ENCODE measurements around the gene ANXA6.
A peak's percentile ranks its signal among the peaks of the same experiment; 100 is the strongest.

The ANXA6 gene

GRCh38 chr5:151130922-151131891 lies 26.4 kb downstream of the ANXA6 start:
- no peak for DNase-seq (ENCODE audit: low read depth in 1 of 2, low spot score in 1 of 2)

DNA sequence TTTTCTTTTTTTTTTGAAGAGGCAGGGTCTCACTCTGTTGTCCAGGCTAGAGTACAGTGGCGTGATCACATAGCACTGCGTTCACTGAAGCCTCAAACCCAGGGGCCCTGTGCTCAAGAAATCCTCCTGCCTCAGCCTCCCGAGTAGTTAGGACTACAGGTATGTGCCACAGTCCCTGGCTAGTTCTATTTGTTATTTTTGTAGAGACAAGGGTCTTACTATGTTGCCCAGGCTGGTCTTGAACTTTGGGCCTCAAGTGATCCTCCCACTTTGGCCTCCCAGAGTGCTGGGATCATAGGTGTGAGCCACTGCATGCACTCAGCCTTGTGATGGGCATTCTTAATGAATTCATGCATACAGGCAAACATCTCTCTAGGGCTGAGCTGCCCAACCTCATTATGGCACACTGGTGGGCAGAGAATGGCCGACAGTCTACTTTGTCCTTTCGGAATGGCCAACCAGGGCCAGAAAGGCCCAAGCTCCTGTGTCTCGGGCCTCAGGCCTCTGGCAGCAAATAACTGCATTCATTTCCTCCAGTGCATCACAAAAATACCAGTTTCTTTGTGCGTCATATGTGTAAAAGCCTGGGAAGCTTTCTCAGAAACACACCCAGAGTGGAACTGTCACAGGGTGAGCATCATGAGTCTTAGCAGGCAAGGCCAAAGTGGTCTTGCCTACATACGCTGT lies 27.2 kb downstream of the ANXA6 start:
- no peak for DNase-seq (ENCODE audit: low read depth in 1 of 2, low spot score in 1 of 2)

DNA sequence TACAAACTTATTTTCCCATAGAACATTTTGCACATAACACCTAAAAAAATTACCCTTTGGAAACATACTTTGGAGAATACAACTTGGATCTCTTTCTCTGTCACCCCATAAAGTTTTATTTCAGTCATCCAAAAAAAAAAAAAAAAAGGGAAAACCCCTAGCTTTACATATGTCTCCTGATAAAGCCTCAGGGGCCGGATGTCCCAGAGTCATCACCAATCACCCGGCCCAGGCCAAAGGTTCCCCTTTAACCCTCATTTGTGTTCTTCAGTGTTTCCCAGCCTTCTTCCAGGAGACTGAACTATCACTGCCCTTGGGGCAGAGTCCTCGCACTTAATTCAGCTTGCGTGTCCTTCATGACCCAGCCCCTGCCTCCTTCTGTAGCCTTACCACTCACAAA lies 28.8 kb downstream of the ANXA6 start:
- DNase-seq (ENCODE audit: low read depth in 1 of 2, low spot score in 1 of 2) = no peak

DNA sequence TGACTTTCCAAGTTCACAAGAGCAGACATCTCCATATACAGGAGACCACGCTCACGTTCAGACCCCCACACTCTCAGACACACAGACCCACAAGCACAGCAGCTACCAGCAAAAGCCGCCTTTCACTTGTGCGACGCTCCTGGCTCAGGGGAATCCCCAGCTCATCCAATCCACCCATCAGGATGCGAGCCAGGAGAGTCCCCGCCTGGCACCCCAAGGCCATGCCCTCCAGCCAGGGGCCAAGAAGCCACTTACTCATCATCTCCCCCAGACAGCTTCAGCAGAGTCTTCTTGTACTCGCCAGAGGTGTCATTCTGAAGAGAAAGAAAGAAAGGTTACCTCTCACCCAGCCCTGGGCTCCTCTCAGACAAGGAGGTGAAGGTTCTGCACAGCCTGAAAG lies 29.7 kb downstream of the ANXA6 start:
- DNase-seq (ENCODE audit: low read depth in 1 of 2, low spot score in 1 of 2) = no peak

- peak; percentile 37 to 48 for DNase-seq (ENCODE audit: low read depth in 1 of 2, low spot score in 1 of 2)
Observed at GRCh38 chr5:151126199-151126645, 31.4 kb downstream of the ANXA6 start.

DNA sequence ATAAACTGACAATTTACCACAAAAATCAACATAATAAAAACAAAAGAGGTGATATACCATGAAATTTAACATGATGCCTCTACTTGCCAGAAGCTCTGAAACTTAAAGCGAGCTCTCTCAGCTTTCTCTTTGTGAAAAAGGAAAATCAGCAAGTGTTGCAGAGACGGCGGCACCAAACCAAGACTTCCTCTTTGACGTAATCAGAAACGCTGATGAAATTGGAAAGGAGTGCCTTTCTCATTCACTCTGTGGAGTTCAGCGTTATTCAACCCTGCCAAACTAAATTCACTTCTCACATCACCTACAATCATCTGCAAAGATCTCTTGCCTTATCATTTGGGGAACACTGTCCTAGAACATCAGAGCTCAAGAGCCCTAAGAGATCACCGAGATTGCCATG lies 32.2 kb downstream of the ANXA6 start:
- DNase-seq (ENCODE audit: low read depth in 1 of 2, low spot score in 1 of 2) = no peak

GRCh38 chr5:151123897-151124751 lies 33.5 kb downstream of the ANXA6 start:
- no peak for DNase-seq (ENCODE audit: low read depth in 1 of 2, low spot score in 1 of 2)

DNA sequence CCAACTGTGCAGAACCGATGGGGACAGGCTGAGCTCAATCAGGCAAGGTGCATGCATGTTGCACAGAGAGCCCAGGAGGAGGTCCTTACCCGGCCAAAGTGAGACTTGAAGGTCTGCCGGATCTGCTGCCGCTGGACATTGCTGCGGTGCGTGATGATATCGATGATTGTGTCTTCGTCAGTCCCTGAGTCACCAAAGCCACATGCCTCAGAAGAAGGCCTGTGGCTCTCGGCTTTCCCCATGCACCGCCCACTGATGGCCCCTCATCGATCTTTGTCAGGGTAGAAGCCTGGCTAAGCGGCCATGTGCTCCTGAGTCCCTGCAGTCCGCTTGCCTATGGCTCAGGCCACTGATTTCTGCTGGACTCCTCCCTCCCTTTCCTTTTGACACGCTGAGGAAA lies 34.8 kb downstream of the ANXA6 start:
- DNase-seq (ENCODE audit: low read depth in 1 of 2, low spot score in 1 of 2) = no peak

DNA sequence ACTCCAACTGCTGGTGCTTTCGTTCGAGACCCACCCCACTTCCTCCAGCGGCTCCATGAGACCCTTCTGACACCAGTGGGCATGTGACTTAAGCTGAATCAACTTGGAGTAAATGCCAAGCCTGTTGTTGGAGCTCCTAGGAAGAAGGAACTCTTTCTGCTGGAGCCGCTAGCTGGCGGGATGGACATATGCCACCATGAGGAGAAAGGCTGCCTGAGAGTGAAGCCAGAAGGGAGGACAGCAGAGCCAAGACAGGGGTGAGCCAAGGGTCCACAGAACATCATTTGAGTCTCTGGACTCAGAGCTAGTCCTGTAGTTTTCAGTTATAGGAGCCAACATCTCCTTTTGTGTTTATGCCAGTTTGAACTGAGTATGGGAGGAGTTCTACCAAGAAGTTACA lies 35.9 kb downstream of the ANXA6 start:
- DNase-seq (ENCODE audit: low read depth in 1 of 2, low spot score in 1 of 2) = no peak

GRCh38 chr5:151121095-151121494 lies 36.5 kb downstream of the ANXA6 start:
- DNase-seq (ENCODE audit: low read depth in 1 of 2, low spot score in 1 of 2) = no peak

DNA sequence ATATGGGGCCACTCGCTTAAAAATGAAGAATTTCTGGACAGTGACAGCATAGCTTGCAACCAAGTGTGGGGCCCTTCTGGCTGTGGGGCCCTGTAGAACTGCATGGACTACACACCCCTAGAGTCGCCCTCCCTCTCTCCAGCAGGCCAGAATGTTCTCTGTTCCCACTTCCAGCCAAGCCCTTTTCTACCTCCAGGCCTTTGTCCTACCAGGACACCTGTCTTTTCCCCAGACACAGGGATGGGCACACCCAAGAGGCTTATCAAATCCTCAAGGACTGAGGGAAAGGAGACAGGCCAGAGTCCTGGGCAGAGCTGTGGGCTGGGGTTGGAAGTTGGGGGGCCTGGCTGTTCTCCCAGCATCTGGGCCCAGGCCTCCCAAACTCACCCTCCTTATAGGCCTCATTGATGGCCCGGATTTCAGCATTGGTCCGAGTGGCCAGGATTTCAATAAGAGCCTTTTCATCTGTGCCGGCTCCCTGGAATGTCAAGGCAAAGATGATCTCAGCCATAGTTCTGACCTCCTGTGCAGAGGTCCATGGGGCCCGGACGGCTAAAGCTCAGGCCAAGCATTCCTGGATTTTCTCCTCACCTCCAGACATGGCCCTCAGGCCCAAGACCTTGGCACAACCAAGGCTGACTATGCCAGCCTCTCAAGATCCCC lies 38.5 kb downstream of the ANXA6 start:
- DNase-seq (ENCODE audit: low read depth in 1 of 2, low spot score in 1 of 2) = no peak

DNA sequence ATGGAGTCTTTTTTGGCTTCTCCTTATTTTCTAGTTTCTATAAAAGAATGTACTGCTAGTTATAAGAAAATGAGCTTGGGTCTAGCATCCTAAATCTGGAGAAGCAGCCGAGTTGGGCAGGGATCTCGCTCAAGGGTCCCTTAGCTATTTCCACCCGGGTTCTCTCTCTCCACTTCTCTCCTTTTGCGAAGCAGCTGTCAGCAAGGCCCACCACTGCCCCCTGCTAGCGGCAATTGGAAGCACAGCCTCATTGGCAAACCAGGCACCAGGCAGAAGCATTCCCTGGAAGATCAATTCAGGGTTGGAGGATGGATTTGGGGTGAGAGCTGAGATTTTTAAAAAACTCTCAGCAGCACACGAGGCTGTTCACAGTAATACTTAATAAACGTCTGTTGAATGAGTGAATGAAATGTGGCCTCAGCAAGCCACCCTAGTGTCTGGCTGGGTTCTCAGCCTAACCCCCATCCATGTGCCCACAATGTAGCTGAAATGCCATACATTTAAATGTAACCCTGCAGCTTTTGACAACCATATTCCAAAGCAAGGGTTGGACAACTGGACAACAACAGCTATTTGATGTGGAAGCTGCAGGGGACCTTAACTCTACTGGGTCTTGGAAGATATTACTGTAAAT lies 42.2 kb downstream of the ANXA6 start:
- peak; percentile 59 to 68 for DNase-seq (ENCODE audit: low read depth in 1 of 2, low spot score in 1 of 2)

DNA sequence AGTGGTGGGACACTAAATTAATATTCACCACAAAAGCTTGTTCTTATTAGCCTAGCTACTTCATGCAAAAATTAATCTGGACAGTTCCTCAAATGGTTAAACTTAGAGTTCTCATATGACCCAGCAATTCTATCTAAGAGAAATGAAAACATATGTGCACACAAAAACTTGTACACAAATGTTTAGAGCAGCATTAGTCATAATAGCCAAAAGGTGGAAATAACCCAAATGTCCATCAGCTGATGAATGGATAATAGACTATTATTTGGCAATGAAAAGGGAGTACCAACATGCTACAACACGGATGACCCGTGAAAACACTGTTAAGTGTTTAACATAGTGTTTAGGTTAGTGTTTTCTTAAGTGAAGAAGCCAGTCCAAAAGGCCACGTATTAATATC lies 43.9 kb downstream of the ANXA6 start:
- DNase-seq (ENCODE audit: low read depth in 1 of 2, low spot score in 1 of 2) = no peak

- no peak for DNase-seq (ENCODE audit: low read depth in 1 of 2, low spot score in 1 of 2)
Observed at GRCh38 chr5:151110992-151111391, 46.6 kb downstream of the ANXA6 start.

DNA sequence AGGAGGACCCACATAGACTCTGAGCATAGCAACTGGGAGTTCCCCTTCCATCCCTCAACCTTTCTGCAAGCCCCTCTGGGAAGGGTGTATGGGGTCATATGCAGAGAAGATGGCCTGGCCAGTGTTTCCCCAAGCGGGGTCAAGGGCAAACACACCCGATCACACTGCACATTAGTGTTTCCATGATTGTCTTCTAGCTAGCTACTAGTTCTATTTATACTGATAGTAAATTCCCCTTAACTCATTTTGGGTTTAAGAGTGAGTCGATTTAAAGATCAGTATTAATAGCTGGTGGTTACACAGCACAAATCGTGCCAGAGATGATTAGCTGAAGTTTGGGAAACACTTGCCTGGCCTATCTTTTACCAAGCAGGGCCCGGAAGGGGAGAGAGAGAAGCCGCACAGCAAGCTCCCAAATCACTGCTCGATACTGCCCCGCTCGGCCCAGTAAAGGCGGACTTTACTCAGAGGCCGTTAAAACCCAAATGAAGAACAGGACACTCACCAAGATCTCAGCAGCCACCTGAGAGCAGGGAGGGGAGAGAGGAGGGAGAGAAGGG lies 47.4 kb downstream of the ANXA6 start:
- no peak for DNase-seq (ENCODE audit: low read depth in 1 of 2, low spot score in 1 of 2)

- DNase-seq (ENCODE audit: low read depth in 1 of 2, low spot score in 1 of 2) = no peak
Observed at GRCh38 chr5:151108566-151108965, 49.0 kb downstream of the ANXA6 start.

- DNase-seq (ENCODE audit: low read depth in 1 of 2, low spot score in 1 of 2) = no peak
Observed at GRCh38 chr5:151107738-151108520, 49.6 kb downstream of the ANXA6 start.

DNA sequence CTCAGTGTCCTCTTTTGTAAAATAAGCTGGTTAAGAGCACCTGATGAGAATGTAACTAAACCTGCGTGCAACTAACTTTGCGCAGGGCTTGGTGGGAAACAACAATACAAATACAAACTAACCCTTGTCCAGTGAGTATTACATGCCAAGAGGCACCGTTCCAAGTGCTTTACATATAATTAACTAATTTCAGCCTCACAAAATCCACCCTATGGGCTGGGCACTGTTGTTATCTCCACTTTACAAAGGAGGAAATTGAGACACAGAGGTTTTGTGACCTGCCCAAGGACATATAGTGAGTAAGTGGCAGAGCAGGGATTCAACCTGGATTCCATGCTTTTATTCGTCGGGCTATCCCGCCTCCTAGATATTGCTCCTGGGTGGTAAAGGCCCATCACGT lies 50.5 kb downstream of the ANXA6 start:
- no peak for DNase-seq (ENCODE audit: low read depth in 1 of 2, low spot score in 1 of 2)

GRCh38 chr5:151106509-151106908 lies 51.1 kb downstream of the ANXA6 start:
- DNase-seq (ENCODE audit: low read depth in 1 of 2, low spot score in 1 of 2) = no peak
